ENCODE data around the gene LMNB1.

GRCh38 chr5:126872561-126873354 lies 95.8 kb downstream of the LMNB1 start:
- no peak for TF ChIP-seq ZNF350 (tag by site-specific recombination; IDR thresholded peaks at IDR 0.05)
- TF ChIP-seq ZBTB8A (tag by site-specific recombination; IDR thresholded peaks at IDR 0.05), result no peak
- no peak for TF ChIP-seq CTCF (tag by site-specific recombination; IDR thresholded peaks at IDR 0.05)
- TF ChIP-seq MEIS1 (CRISPR knock-in tag; IDR thresholded peaks at IDR 0.05; ENCODE audit: borderline replicate concordance), result no peak
- TF ChIP-seq, protein P1, sequence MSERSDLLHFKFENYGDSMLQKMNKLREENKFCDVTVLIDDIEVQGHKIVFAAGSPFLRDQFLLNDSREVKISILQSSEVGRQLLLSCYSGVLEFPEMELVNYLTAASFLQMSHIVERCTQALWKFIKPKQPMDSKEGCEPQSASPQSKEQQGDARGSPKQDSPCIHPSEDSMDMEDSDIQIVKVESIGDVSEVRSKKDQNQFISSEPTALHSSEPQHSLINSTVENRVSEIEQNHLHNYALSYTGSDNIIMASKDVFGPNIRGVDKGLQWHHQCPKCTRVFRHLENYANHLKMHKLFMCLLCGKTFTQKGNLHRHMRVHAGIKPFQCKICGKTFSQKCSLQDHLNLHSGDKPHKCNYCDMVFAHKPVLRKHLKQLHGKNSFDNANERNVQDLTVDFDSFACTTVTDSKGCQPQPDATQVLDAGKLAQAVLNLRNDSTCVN (tag by site-specific recombination; optimal IDR thresholded peaks at IDR 0.05), result no peak
- TF ChIP-seq YY1 (tag by site-specific recombination; IDR thresholded peaks at IDR 0.05), result no peak
